Thoracic aorta (tissue), 2 donors: ENCODE data around the gene GOLGA7B. TPM values are rescaled to one million over a fixed set of nuclear protein-coding genes. Genes with fewer than 3 reads are reported as not detected.

ENCODE experiments used
- ATAC-seq: fragments of 150-250 bp; one replicate; pipeline ENCODE4 v1.8.0; 2017; ENCODE audit warnings: low read depth; ENCODE audit not compliant: insufficient number of reproducible peaks, low FRiP score
- DNase-seq: peaks from one replicate; pipeline ENCODE4 v3.0.0-alpha.2; 2020; ENCODE audit warnings: low spot score
- H3K27ac ChIP-seq, 2 donors: fragments of 200-600 bp; sonication (generic); 1 replicate in 1 of 2; 2 replicates in 1 of 2; pipeline ENCODE4 v1.5.1; 2016; ENCODE audit warnings: mild to moderate bottlenecking in 2 of 2, moderate library complexity in 2 of 2
- H3K27me3 ChIP-seq: fragments of 200-600 bp; sonication (generic); replicated peaks from 2 replicates; pipeline ENCODE4 v1.6.0; 2016; ENCODE audit warnings: mild to moderate bottlenecking; ENCODE audit not compliant: insufficient read depth
- H3K36me3 ChIP-seq: fragments of 200-600 bp; sonication (generic); one replicate; pipeline ENCODE4 v1.5.1; 2016
- H3K4me1 ChIP-seq, 2 donors: fragments of 200-600 bp; sonication (generic); 1 replicate in 1 of 2; 2 replicates in 1 of 2; pipeline versions ENCODE4 v1.5.1 to v1.6.0; 2016; ENCODE audit warnings: low read depth in 2 of 2, mild to moderate bottlenecking in 1 of 2; ENCODE audit not compliant: control insufficient read depth in 1 of 2
- H3K4me3 ChIP-seq: fragments of 200-600 bp; sonication (generic); 2 replicates; pipeline ENCODE4 v1.5.1; 2016; ENCODE audit warnings: mild to moderate bottlenecking
- H3K9me3 ChIP-seq: fragments of 200-600 bp; sonication (generic); 2 replicates; pipeline ENCODE4 v1.5.1; 2016
- total RNA-seq, 2 donors: library from RNA; depleted of rRNA; stranded (reverse); fragments of >200 nt; gene quantifications; one replicate each; pipeline versions ENCODE4 v1.1.0 to v1.2.3, GENCODE V29; 2016
- TF ChIP-seq, protein P1 (sequence below): fragments of 200-600 bp; sonication (generic); IDR thresholded peaks from one replicate; pipeline ENCODE4 v1.5.1; 2019; ENCODE audit warnings: antibody characterized with exemption

Gene GOLGA7B
- total RNA-seq, 2 donors from 2014 or later: 0.07 TPM; not detected in 1

- Histone ChIP-seq H3K27ac (no peak overlapping the region), H3K27me3 (no peaks in the 10 kb centered on the region), H3K9me3 (no peaks in the 10 kb centered on the region), H3K4me3 (no peak overlapping the region), H3K4me1 (peaks cover 5 to 7% of the 10 kb centered on the region in 2 donors), H3K36me3 (no peaks in the 10 kb centered on the region)
- ATAC-seq: no peak
- TF ChIP-seq, protein P1, sequence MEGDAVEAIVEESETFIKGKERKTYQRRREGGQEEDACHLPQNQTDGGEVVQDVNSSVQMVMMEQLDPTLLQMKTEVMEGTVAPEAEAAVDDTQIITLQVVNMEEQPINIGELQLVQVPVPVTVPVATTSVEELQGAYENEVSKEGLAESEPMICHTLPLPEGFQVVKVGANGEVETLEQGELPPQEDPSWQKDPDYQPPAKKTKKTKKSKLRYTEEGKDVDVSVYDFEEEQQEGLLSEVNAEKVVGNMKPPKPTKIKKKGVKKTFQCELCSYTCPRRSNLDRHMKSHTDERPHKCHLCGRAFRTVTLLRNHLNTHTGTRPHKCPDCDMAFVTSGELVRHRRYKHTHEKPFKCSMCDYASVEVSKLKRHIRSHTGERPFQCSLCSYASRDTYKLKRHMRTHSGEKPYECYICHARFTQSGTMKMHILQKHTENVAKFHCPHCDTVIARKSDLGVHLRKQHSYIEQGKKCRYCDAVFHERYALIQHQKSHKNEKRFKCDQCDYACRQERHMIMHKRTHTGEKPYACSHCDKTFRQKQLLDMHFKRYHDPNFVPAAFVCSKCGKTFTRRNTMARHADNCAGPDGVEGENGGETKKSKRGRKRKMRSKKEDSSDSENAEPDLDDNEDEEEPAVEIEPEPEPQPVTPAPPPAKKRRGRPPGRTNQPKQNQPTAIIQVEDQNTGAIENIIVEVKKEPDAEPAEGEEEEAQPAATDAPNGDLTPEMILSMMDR: no peak
- DNase-seq: no peak
Observed at GRCh38 chr10:97866524-97867219, 17.0 kb downstream of the GOLGA7B start.

GRCh38 chr10:97867220-97867800 is 17.7 kb downstream of the GOLGA7B start:
- H3K36me3 ChIP-seq: no peaks in the 10 kb centered on the region
- TF ChIP-seq, protein P1: no peak
- no peaks in the 10 kb centered on the region for H3K27me3 ChIP-seq
- no peaks in the 10 kb centered on the region for H3K9me3 ChIP-seq
- DNase-seq (no peak), ATAC-seq (no peak)
- peaks cover 5 to 7% of the 10 kb centered on the region in 2 donors for H3K4me1 ChIP-seq
- H3K27ac ChIP-seq: no peak overlapping the region
- no peak overlapping the region for H3K4me3 ChIP-seq

DNA sequence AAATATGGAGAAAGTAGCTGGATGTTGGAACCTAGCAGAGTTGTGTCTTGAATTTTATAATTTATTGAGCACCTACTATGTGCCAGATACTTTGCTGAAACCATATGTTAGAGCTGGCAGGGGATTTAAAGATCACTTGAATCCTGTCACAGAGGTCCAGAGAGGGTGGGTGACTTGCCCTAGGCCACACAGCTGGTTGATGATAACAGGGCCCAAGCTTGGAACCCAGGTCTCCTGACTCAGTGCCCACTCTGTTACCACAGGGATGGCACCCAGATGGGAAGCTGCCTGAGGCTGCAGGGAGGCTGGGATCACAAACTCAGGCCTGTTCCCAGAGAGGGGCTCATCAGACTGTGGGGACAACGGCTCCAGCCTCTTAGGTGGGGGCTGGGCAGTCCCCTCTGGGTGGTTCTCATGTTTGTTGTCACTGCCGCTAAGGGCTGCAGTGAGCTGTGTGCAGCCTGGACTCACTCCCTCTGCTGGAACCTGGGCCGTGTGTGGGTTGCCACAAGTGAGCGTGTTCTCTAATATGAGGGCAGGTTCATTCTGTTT is 18.6 kb downstream of the GOLGA7B start:
- H3K36me3 ChIP-seq: no peaks in the 10 kb centered on the region
- ATAC-seq (no peak), DNase-seq (no peak)
- H3K27ac ChIP-seq: no peak overlapping the region
- no peaks in the 10 kb centered on the region for H3K9me3 ChIP-seq
- TF ChIP-seq, protein P1: no peak
- no peaks in the 10 kb centered on the region for H3K27me3 ChIP-seq
- no peak overlapping the region for H3K4me3 ChIP-seq
- H3K4me1 ChIP-seq: peaks cover 5 to 7% of the 10 kb centered on the region in 2 donors

DNA sequence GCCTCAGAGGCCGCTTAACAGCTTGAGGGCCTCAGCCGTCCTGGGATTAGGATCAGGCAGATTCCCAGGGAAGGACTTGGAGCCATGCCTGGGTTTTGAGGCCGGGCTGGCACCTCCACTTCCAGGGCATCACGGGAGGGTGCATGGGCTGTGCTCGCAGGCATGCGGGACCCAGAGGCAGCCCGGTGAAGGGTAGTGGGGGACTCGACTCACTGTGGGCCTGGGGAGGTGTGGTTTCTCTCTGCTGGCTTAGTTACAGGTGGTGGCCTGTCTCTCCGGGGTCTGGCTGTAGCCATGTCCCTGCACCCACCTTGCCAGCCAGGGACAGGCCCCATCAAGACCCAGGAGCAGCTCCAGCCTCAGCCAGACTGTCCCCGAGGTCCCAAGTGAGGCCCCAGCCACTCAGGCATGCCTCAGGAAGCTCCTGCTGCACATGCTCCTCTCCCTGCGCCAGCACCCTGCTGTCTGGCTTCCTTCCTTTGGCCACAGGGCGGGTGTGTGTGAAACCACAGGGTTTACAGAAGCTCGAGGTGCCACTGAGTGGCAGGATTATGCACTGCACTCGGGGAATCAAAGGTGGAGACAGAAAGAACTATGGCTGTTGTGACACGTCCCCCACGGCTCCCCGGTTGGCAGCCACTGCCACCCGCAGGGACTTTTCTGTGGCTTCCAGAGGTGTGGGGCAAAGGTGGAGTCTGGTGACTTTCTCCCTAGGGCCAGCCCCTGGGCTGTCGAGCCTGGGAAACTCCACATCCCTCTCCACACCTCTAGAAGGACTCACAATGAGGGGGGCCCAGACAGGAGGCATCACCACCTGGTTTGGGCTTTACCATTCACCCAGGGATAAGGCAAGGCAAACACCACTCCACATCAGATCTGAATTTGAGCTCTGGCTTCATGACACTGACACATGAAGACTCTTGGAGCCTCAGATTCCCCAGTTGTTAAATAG is 19.7 kb downstream of the GOLGA7B start:
- Histone ChIP-seq H3K27me3 (no peaks in the 10 kb centered on the region), H3K36me3 (no peaks in the 10 kb centered on the region), H3K4me3 (no peak overlapping the region), H3K9me3 (no peaks in the 10 kb centered on the region), H3K4me1 (peaks cover 5 to 7% of the 10 kb centered on the region in 2 donors), H3K27ac (no peak overlapping the region)
- TF ChIP-seq, protein P1: peak; percentile 74
- DNase-seq (peak; percentile 41), ATAC-seq (peak; percentile 63)
